ENCODE measurements around the gene FBP2. TPM values are rescaled to one million over a fixed set of nuclear protein-coding genes. Genes with fewer than 3 reads are reported as not detected.

The FBP2 gene
- total RNA-seq, 1 donor from 2014 or later = 72.5 TPM

- no peaks in the 10 kb centered on the region for H3K9me3 ChIP-seq (ENCODE audit: control insufficient read depth in 3 of 3, low read length in 3 of 3)
- no peak overlapping the region for H3K4me3 ChIP-seq (ENCODE audit: low read length in 3 of 3)
- no peaks in the 10 kb centered on the region for H3K4me1 ChIP-seq (ENCODE audit: control insufficient read depth in 3 of 3, insufficient read depth in 3 of 3, low read length in 3 of 3)
Observed at GRCh38 chr9:94526271-94526670, 67.4 kb downstream of the FBP2 start.

GRCh38 chr9:94525396-94526035 lies 68.1 kb downstream of the FBP2 start:
- Histone ChIP-seq H3K36me3 (ENCODE audit: control insufficient read depth in 3 of 3, insufficient read depth in 3 of 3, low read length in 3 of 3) (no peaks in the 10 kb centered on the region), H3K27me3 (ENCODE audit: control insufficient read depth in 3 of 3, insufficient read depth in 3 of 3, low read length in 3 of 3) (no peaks in the 10 kb centered on the region), H3K4me1 (ENCODE audit: control insufficient read depth in 3 of 3, insufficient read depth in 3 of 3, low read length in 3 of 3) (no peaks in the 10 kb centered on the region), H3K27ac (ENCODE audit: low read depth, low read length) (no peak overlapping the region), H3K9ac (ENCODE audit: low read depth in 1 of 3, low read length in 3 of 3) (no peak overlapping the region), H3K4me3 (ENCODE audit: low read length in 3 of 3) (no peak overlapping the region), H3K9me3 (ENCODE audit: control insufficient read depth in 3 of 3, low read length in 3 of 3) (no peaks in the 10 kb centered on the region)

More at GRCh38 chr9:94526271-94526670, 67.4 kb downstream of the FBP2 start:
- Histone ChIP-seq H3K27me3 (ENCODE audit: control insufficient read depth in 3 of 3, insufficient read depth in 3 of 3, low read length in 3 of 3) (no peaks in the 10 kb centered on the region), H3K36me3 (ENCODE audit: control insufficient read depth in 3 of 3, insufficient read depth in 3 of 3, low read length in 3 of 3) (no peaks in the 10 kb centered on the region), H3K27ac (ENCODE audit: low read depth, low read length) (no peak overlapping the region), H3K9ac (ENCODE audit: low read depth in 1 of 3, low read length in 3 of 3) (no peak overlapping the region)

DNA sequence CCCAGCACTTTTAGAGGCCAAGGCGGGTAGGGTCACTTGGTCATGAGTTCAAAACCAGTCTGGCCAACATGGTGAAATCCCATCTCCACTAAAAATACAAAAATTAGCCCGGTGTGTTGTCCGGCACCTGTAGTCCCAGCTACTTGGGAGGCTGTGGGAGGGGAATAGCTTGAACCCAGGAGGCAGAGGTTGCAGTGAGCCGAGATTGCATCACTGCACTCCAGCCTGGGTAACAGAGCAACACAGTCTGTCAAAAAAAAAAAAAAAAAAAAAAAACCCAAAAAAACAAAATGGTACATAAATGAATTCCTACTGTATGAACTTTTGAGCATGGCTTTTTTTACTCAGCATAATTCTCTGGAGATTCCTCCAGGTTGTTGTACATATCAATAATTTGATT lies 76.4 kb downstream of the FBP2 start:
- Histone ChIP-seq H3K9me3 (ENCODE audit: control insufficient read depth in 3 of 3, low read length in 3 of 3) (no peaks in the 10 kb centered on the region), H3K36me3 (ENCODE audit: control insufficient read depth in 3 of 3, insufficient read depth in 3 of 3, low read length in 3 of 3) (no peaks in the 10 kb centered on the region), H3K9ac (ENCODE audit: low read depth in 1 of 3, low read length in 3 of 3) (no peak overlapping the region)

DNA sequence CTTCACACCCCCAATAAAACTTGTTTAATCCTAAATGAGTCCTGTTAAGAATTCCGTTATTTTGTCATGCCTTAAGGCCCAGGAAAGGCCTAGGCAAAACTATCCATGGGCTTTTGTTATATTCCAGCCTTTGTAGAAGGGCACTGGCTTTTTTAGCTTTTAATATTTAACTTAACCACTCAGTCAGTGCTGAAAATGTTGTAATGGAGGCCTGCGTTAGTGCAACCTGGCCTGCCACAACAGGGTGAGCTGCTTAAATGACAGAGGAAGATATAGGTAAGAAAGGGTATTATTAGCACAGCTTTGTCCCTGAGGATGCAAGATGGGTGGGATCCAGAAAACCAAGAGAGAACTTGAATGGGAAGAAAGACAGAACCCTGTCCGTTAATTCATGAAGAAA lies 78.9 kb downstream of the FBP2 start:
- Histone ChIP-seq H3K4me1 (ENCODE audit: control insufficient read depth in 3 of 3, insufficient read depth in 3 of 3, low read length in 3 of 3) (no peaks in the 10 kb centered on the region), H3K27ac (ENCODE audit: low read depth, low read length) (no peak overlapping the region), H3K9me3 (ENCODE audit: control insufficient read depth in 3 of 3, low read length in 3 of 3) (no peaks in the 10 kb centered on the region), H3K4me3 (ENCODE audit: low read length in 3 of 3) (no peak overlapping the region), H3K36me3 (ENCODE audit: control insufficient read depth in 3 of 3, insufficient read depth in 3 of 3, low read length in 3 of 3) (no peaks in the 10 kb centered on the region), H3K9ac (ENCODE audit: low read depth in 1 of 3, low read length in 3 of 3) (no peak overlapping the region), H3K27me3 (ENCODE audit: control insufficient read depth in 3 of 3, insufficient read depth in 3 of 3, low read length in 3 of 3) (no peaks in the 10 kb centered on the region)

More for the DNA sequence above, 76.4 kb downstream of the FBP2 start:
- H3K4me3 ChIP-seq (ENCODE audit: low read length in 3 of 3) = no peak overlapping the region
- no peaks in the 10 kb centered on the region for H3K4me1 ChIP-seq (ENCODE audit: control insufficient read depth in 3 of 3, insufficient read depth in 3 of 3, low read length in 3 of 3)
- H3K27ac ChIP-seq (ENCODE audit: low read depth, low read length) = no peak overlapping the region
- no peaks in the 10 kb centered on the region for H3K27me3 ChIP-seq (ENCODE audit: control insufficient read depth in 3 of 3, insufficient read depth in 3 of 3, low read length in 3 of 3)

GRCh38 chr9:94511955-94512265 lies 81.7 kb downstream of the FBP2 start:
- no peak overlapping the region for H3K4me3 ChIP-seq (ENCODE audit: low read length in 3 of 3)
- H3K27ac ChIP-seq (ENCODE audit: low read depth, low read length) = no peak overlapping the region
- no peaks in the 10 kb centered on the region for H3K27me3 ChIP-seq (ENCODE audit: control insufficient read depth in 3 of 3, insufficient read depth in 3 of 3, low read length in 3 of 3)
- H3K9ac ChIP-seq (ENCODE audit: low read depth in 1 of 3, low read length in 3 of 3) = no peak overlapping the region
- no peaks in the 10 kb centered on the region for H3K36me3 ChIP-seq (ENCODE audit: control insufficient read depth in 3 of 3, insufficient read depth in 3 of 3, low read length in 3 of 3)
- H3K9me3 ChIP-seq (ENCODE audit: control insufficient read depth in 3 of 3, low read length in 3 of 3) = no peaks in the 10 kb centered on the region
- H3K4me1 ChIP-seq (ENCODE audit: control insufficient read depth in 3 of 3, insufficient read depth in 3 of 3, low read length in 3 of 3) = no peaks in the 10 kb centered on the region

GRCh38 chr9:94511134-94511954 lies 82.3 kb downstream of the FBP2 start:
- Histone ChIP-seq H3K36me3 (ENCODE audit: control insufficient read depth in 3 of 3, insufficient read depth in 3 of 3, low read length in 3 of 3) (no peaks in the 10 kb centered on the region), H3K27ac (ENCODE audit: low read depth, low read length) (no peak overlapping the region), H3K4me1 (ENCODE audit: control insufficient read depth in 3 of 3, insufficient read depth in 3 of 3, low read length in 3 of 3) (no peaks in the 10 kb centered on the region), H3K27me3 (ENCODE audit: control insufficient read depth in 3 of 3, insufficient read depth in 3 of 3, low read length in 3 of 3) (no peaks in the 10 kb centered on the region), H3K9ac (ENCODE audit: low read depth in 1 of 3, low read length in 3 of 3) (no peak overlapping the region), H3K9me3 (ENCODE audit: control insufficient read depth in 3 of 3, low read length in 3 of 3) (no peaks in the 10 kb centered on the region), H3K4me3 (ENCODE audit: low read length in 3 of 3) (no peak overlapping the region)

Other genes with a start within 250 kb of the FBP2 start
- gene PCAT7, start 38.7 kb downstream of the FBP2 start, total RNA-seq = not detected
- gene FBP1, start 45.7 kb upstream of the FBP2 start, total RNA-seq = not detected
- gene AOPEP, start 132.9 kb upstream of the FBP2 start, total RNA-seq = 48.0 TPM